GM12891 (cell line): ENCODE data around the gene GSKIP.

ENCODE experiments used
- POLR2A ChIP-seq: IDR thresholded peaks from 2 replicates; pipeline ENCODE4 v1.6.1; 2011; ENCODE audit warnings: low read depth, low read length, control low read depth
- TAF1 ChIP-seq: IDR thresholded peaks from 2 replicates; pipeline ENCODE4 v1.6.1; 2011; ENCODE audit warnings: low read depth, low read length, control low read depth

DNA sequence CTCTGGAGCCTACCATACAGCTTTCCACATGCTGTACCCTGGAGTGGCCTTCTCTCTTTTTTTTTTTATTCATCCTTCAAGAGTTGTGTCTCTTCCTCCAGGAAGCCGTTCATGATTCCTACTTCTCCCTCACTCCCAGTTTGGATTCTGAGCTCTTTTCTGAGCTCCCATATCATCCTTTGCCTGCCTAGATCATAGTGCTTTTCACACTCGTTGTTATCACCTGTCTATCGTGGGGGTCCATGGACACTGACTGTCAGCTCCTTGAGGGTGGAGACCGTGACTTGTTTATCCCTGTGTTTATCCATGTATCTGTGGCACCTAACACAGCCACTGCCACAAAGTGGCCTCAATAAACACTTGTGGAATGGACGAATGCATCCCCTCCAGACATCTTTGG lies 35.6 kb downstream of the GSKIP start:
- TF ChIP-seq TAF1 = no peak
- TF ChIP-seq POLR2A = no peak
